ENCODE measurements around the gene PPP1R26. TPM values are rescaled to one million over a fixed set of nuclear protein-coding genes. Genes with fewer than 3 reads are reported as not detected.

Gene PPP1R26
- total and polyA plus RNA-seq, 2 of the 4 experiments (the other 2 are of a cell fraction): 3.8 to 5.6 TPM

DNA sequence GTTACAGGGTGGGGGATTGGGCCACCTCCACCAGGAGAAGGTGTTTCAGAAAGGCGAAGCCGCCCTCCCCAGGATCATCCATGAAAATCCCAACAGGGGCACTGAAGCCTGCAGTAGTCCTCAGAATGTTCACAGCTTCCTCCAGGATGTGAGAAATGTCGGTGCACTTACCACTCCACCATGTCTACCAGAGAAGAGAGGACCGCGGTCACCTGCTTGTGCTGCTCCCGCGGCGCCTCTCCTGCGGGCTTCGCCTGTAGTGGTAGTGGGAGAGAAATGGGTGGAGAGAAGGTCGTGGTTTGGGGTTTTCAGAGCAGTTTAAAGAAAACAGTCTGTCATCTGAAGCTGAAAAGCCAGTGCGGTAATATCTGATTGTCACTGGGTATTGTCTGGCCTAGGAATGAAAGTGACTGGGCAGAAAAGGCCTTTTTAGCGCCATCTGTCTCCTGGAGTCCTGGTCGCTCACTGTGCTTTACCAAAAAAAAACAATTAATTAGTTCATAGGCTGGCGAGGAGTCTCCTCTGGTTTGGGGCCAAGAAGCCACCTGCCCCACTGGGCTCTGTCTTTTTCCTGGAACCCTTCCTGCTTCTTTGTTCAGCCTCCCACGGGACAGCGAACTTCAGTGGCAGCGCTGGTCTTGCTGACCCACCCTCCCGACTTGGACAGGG lies 23.0 kb upstream of the PPP1R26 start:
- DNase-seq: no peak

More for the DNA sequence above, 23.0 kb upstream of the PPP1R26 start:
- CTCF ChIA-PET: no interaction called here
- H3K9me3 ChIP-seq (ENCODE audit: control insufficient read depth, insufficient read depth, low read length): peaks cover 14% of the 10 kb centered on the region
- H3K36me3 ChIP-seq (ENCODE audit: control insufficient read depth, insufficient read depth, low read length): no peaks in the 10 kb centered on the region
- BruUV-seq (replicated peaks): no TSS peak
- intact Hi-C loops (cut with micrococcal nuclease): no loop called here
- no peak overlapping the region for H2AFZ ChIP-seq (replicated peaks; ENCODE audit: low read length, poor library complexity)
- POLR2A ChIA-PET (ENCODE audit: unreplicated experiment): no interaction called here
- 16% methylated on average over 2 of the region's 19 CpGs; no CpG with 5 or more reads in 1 of the 2 experiments for WGBS, 2 experiments (ENCODE audit: extremely low coverage in 2 of 2, insufficient read length in 1 of 2)
- no peak overlapping the region for H4K5ac ChIP-seq (ENCODE audit: low read depth, low read length)
- no peak overlapping the region for H2AK9ac ChIP-seq (replicated peaks; ENCODE audit: low read depth, low read length, poor library complexity)
- H3K79me1 ChIP-seq (ENCODE audit: low read depth in 1 of 2, low read length in 2 of 2): no peaks in the 10 kb centered on the region
- H3K9me1 ChIP-seq (ENCODE audit: insufficient read depth, low read length): no peaks in the 10 kb centered on the region
- no peak overlapping the region for H2BK20ac ChIP-seq (ENCODE audit: low read depth, low read length)
- H4K8ac ChIP-seq (ENCODE audit: low read depth in 2 of 2, low read length in 2 of 2): no peak overlapping the region
- H3K18ac ChIP-seq (ENCODE audit: low read depth, low read length): no peak overlapping the region
- H3K56ac ChIP-seq (ENCODE audit: extremely low read depth, insufficient read depth, low read length): no peak overlapping the region
- no peak overlapping the region for H3K14ac ChIP-seq (replicated peaks; ENCODE audit: low read depth, low read length)
- H2BK120ac ChIP-seq (ENCODE audit: low read depth, low read length): no peak overlapping the region
- H3K27ac ChIP-seq (ENCODE audit: insufficient read depth, low read length): no peak overlapping the region
- TF ChIP-seq CHD1 (IDR thresholded peaks at IDR 0.05; ENCODE audit: low read depth, low read length) (no peak), FOS (IDR thresholded peaks at IDR 0.05; ENCODE audit: low read depth, low read length) (no peak), MAFK (IDR thresholded peaks at IDR 0.05; ENCODE audit: low read depth, low read length) (no peak), NFE2L2 (IDR thresholded peaks at IDR 0.05; ENCODE audit: low read depth, low read length) (no peak), BHLHE40 (IDR thresholded peaks at IDR 0.05; ENCODE audit: low read depth, low read length) (no peak), RFX5 (IDR thresholded peaks at IDR 0.05; ENCODE audit: low read depth, low read length) (no peak), RCOR1 (IDR thresholded peaks at IDR 0.05; ENCODE audit: insufficient replicate concordance, low read length) (no peak), CEBPB (IDR thresholded peaks at IDR 0.05; ENCODE audit: low read depth, low read length) (no peak), MXI1 (IDR thresholded peaks at IDR 0.05; ENCODE audit: borderline replicate concordance, low read depth, low read length) (no peak), RAD21 (IDR thresholded peaks at IDR 0.05; ENCODE audit: low read length) (no peak), SMC3 (IDR thresholded peaks at IDR 0.05; ENCODE audit: low read depth, low read length) (no peak), MAZ (IDR thresholded peaks at IDR 0.05; ENCODE audit: borderline replicate concordance, low read depth, low read length) (no peak), POLR2A (IDR thresholded peaks at IDR 0.05; ENCODE audit: low read depth, low read length) (no peak)
- TF ChIP-seq, protein P1, sequence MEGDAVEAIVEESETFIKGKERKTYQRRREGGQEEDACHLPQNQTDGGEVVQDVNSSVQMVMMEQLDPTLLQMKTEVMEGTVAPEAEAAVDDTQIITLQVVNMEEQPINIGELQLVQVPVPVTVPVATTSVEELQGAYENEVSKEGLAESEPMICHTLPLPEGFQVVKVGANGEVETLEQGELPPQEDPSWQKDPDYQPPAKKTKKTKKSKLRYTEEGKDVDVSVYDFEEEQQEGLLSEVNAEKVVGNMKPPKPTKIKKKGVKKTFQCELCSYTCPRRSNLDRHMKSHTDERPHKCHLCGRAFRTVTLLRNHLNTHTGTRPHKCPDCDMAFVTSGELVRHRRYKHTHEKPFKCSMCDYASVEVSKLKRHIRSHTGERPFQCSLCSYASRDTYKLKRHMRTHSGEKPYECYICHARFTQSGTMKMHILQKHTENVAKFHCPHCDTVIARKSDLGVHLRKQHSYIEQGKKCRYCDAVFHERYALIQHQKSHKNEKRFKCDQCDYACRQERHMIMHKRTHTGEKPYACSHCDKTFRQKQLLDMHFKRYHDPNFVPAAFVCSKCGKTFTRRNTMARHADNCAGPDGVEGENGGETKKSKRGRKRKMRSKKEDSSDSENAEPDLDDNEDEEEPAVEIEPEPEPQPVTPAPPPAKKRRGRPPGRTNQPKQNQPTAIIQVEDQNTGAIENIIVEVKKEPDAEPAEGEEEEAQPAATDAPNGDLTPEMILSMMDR (conservative IDR thresholded peaks at IDR 0.05; ENCODE audit: low read depth, low read length): no peak
- TF ChIP-seq, protein P2, sequence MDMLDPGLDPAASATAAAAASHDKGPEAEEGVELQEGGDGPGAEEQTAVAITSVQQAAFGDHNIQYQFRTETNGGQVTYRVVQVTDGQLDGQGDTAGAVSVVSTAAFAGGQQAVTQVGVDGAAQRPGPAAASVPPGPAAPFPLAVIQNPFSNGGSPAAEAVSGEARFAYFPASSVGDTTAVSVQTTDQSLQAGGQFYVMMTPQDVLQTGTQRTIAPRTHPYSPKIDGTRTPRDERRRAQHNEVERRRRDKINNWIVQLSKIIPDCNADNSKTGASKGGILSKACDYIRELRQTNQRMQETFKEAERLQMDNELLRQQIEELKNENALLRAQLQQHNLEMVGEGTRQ (IDR thresholded peaks at IDR 0.05; ENCODE audit: low read depth, low read length): no peak
- TF ChIP-seq, protein P3, sequence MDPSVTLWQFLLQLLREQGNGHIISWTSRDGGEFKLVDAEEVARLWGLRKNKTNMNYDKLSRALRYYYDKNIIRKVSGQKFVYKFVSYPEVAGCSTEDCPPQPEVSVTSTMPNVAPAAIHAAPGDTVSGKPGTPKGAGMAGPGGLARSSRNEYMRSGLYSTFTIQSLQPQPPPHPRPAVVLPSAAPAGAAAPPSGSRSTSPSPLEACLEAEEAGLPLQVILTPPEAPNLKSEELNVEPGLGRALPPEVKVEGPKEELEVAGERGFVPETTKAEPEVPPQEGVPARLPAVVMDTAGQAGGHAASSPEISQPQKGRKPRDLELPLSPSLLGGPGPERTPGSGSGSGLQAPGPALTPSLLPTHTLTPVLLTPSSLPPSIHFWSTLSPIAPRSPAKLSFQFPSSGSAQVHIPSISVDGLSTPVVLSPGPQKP (IDR thresholded peaks at IDR 0.05; ENCODE audit: borderline replicate concordance, low read depth, low read length): no peak
- H3K4me3 ChIP-seq (ENCODE audit: insufficient read depth, low read depth, low read length): no peak overlapping the region
- peaks cover 29% of the 10 kb centered on the region for H3K27me3 ChIP-seq (ENCODE audit: control insufficient read depth, insufficient read depth, low read length)
- no peaks in the 10 kb centered on the region for H3K4me1 ChIP-seq (ENCODE audit: control insufficient read depth, insufficient read depth, low read length)
- no peak overlapping the region for H3K9ac ChIP-seq (ENCODE audit: low read depth, low read length)
- H4K20me1 ChIP-seq (ENCODE audit: insufficient read depth, low read length): no peaks in the 10 kb centered on the region
- H2BK15ac ChIP-seq (ENCODE audit: low read depth, low read length): no peak overlapping the region
- H3K4ac ChIP-seq (ENCODE audit: low read depth, low read length): no peak overlapping the region
- H4K91ac ChIP-seq (ENCODE audit: insufficient read depth, low read depth, low read length): no peak overlapping the region
- in situ Hi-C loops (cut with MboI; ENCODE audit: low sequenced_read_pairs): no loop called here
- dilution Hi-C loops (cut with HindIII; ENCODE audit: low sequenced_read_pairs, unreplicated experiment): no loop called here
- no peak overlapping the region for H3K23ac ChIP-seq (ENCODE audit: low read depth, low read length)
- ATAC-seq (ENCODE audit: low read depth): no peak
- no peak overlapping the region for H2AK5ac ChIP-seq (ENCODE audit: low read depth, low read length)
- H2BK5ac ChIP-seq (ENCODE audit: low read depth, low read length, poor library complexity, severe bottlenecking): no peak overlapping the region
- no peak overlapping the region for H3K4me2 ChIP-seq (ENCODE audit: low read depth, low read length)
